Activated T-helper 1 cell treated with anti-CD3 and anti-CD28 coated beads, Interleukin-12 subunit alpha, Interleukin-12 subunit beta, Interleukin-2, Interleukin-4 antibody, amounts not matched to agents 30 ng/mL and 10 ng/mL and 1 ng/mL, durations not matched to agents 14 hours and 24 hours and 36 hours (primary cell): ENCODE measurements around the gene ADA. TPM values are rescaled to one million over a fixed set of nuclear protein-coding genes. Genes with fewer than 3 reads are reported as not detected.
"Not testable (repeated sequence)": the region's sequence is repeated elsewhere in the genome, so short reads cannot be mapped to it uniquely, and the experiment has no call there.

Source experiments
- DNase-seq: peaks from one replicate; pipeline ENCODE4 v3.0.0; 2021; ENCODE audit warnings: low spot score
- H3K27ac Mint-ChIP-seq: one replicate; pipeline ENCODE4 v1.8.0; 2021; ENCODE audit warnings: mild to moderate bottlenecking, mixed read lengths
- H3K27me3 Mint-ChIP-seq: one replicate; pipeline ENCODE4 v1.8.0; 2022; ENCODE audit warnings: mild to moderate bottlenecking, moderate library complexity, mixed read lengths; ENCODE audit not compliant: insufficient read depth
- H3K36me3 Mint-ChIP-seq: one replicate; pipeline ENCODE4 v1.8.0; 2021; ENCODE audit warnings: low read depth, mixed read lengths
- H3K4me1 Mint-ChIP-seq: one replicate; pipeline ENCODE4 v1.8.0; 2021; ENCODE audit warnings: low read depth, mixed read lengths
- H3K4me3 Mint-ChIP-seq: one replicate; pipeline ENCODE4 v1.8.0; 2021; ENCODE audit warnings: mild to moderate bottlenecking, moderate library complexity, mixed read lengths
- H3K9me3 Mint-ChIP-seq: one replicate; pipeline ENCODE4 v1.8.0; 2021; ENCODE audit warnings: mixed read lengths
- intact Hi-C: fragments of 100-400 bp; cut with micrococcal nuclease; formaldehyde crosslinking; loops from one replicate; pipeline ENCODE4 v1.15.1; 2024
- total RNA-seq: library from RNA; stranded (reverse); gene quantifications from 2 replicates; pipeline ENCODE4 v1.2.3, GENCODE V29; 2022

ADA gene
- total RNA-seq, 1 donor from 2014 or later, result 45.1 TPM

DNA sequence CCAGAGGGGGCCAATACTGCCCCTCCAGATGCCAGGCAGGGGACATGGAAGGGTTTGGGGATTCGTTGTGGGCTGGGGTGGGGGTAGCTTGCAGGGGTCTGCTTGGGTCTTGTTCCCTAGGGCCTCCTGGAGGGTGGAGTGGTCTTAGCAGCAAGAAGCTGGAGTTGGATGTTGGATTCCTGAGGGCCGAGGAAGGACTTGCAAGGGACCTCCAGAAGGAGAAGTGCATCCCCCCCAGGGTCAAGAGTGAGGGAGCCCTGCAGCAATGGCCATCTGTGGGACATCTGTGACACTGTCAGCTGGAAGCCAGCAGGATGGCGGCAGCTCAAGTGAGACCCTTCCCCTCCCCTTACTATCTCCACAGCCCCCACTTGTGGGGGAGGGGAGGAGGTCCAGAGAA, 38.3 kb upstream of the ADA start:
- Mint-ChIP-seq H3K4me1 (peaks cover 7% of the 10 kb centered on the region), H3K4me3 (no peak overlapping the region), H3K27me3 (peaks cover 1% of the 10 kb centered on the region), H3K36me3 (no peaks in the 10 kb centered on the region), H3K27ac (no peak overlapping the region), H3K9me3 (peaks cover 4% of the 10 kb centered on the region)
- DNase-seq, result no peak
- intact Hi-C loops, result loop anchor here (10.0 kb wide), 2 partner anchors 405 to 605 kb away; no protein-coding TSS in a partner anchor

DNA sequence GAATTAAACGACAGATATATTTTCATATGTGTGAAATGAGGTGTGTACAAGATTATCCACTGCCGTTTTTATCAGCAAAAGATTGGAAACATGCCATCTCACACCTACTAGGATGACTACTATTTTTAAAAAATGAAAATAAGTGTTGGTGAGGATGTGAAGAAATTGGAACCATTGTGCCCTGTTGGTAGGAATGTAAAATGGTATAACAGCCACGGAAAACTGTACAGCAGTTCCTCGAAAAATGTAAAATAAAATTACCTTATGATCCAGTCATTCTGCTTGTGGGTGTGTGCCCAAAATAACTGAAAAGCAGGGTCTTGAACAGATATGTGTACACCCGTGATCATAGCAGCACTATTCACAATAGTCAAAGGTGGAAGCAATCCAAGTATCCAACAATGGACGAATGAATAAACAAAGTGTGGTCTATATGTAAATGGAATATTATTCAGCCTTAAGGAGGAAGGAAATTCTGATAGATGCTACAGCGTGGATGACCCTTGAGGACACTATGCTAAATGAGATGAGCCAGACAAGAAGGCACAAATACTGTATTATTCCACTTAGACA, 36.6 kb upstream of the ADA start:
- Mint-ChIP-seq H3K27ac (no peak overlapping the region), H3K4me3 (no peak overlapping the region), H3K27me3 (peaks cover 1% of the 10 kb centered on the region), H3K36me3 (no peaks in the 10 kb centered on the region), H3K9me3 (peaks cover 4% of the 10 kb centered on the region), H3K4me1 (peaks cover 17% of the 10 kb centered on the region)
- intact Hi-C loops, result loop anchor here (10.0 kb wide), 2 partner anchors 407 to 607 kb away; no protein-coding TSS in a partner anchor
- DNase-seq, result no peak

DNA sequence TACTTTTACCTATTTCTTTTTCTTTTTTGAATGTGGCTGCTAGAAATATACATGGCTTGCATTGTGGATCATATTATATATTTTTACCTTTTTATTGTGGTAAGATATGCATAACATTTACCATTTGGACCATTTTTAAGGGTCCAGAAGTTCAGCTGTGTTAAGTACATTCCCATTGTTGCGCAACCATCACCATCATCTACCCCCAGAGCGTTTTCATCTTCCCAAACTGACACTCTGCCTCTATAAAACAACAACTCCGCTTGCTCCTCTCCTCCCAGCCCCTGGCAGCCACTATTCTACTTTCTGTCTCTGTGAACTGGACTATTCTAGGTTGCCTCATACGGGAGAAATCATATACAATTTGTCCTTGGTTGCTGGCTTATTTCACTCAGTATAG, 35.4 kb upstream of the ADA start:
- Mint-ChIP-seq H3K9me3 (peaks cover 3% of the 10 kb centered on the region), H3K36me3 (no peaks in the 10 kb centered on the region), H3K4me3 (no peak overlapping the region), H3K27ac (no peak overlapping the region), H3K4me1 (peaks cover 17% of the 10 kb centered on the region), H3K27me3 (peaks cover 1% of the 10 kb centered on the region)
- no peak for DNase-seq
- intact Hi-C loops, result loop anchor here (10.0 kb wide), 2 partner anchors 408 to 608 kb away; no protein-coding TSS in a partner anchor

DNA sequence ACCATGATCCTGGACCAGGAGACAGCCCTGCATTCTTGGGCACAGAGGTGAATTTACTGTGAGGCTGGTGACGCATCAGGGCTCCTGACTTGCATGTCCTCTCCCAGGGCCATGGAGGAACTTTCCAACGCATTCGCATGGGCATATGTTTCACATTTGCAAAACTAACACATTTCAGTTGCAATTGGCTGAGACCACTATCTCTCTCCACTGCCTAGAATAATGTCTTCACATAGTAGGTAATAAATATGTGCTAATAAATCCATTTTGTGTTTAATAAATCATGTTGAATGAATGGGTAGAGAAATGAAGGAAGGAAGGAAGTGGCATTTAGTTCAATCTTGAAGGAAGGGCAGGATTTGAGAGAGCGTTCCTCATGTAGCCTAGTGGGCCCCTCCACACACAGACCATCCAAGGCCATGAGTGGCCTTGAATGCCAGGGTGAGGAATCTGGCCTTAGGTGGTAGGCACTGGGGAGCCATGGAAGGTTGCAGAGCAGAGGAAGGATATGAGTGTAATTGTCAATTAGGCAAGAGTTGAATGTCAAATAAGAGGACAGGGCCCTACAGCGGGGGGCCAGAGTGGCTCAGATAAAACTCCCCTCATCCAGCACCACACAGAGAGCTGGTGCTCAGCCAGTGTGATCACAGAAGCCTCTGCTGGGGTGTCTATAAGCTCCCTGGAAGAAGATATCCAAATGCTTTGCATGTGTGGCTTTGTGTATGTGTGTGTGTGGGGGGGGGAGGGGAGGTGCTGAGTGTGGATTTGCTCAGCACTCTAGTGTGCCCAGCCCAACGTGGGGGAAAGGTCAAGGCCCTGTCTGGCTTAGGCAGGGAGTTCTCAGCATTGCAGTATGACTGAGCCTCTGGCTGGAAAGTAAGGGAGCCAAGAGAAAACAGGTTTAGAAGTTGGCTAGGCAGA, 32.8 kb upstream of the ADA start:
- H3K9me3 Mint-ChIP-seq, result no peaks in the 10 kb centered on the region
- H3K4me3 Mint-ChIP-seq, result no peak overlapping the region
- H3K27ac Mint-ChIP-seq, result no peak overlapping the region
- no peaks in the 10 kb centered on the region for H3K36me3 Mint-ChIP-seq
- H3K27me3 Mint-ChIP-seq, result no peaks in the 10 kb centered on the region
- intact Hi-C loops, result loop anchor here (5.0 to 10.0 kb wide), 3 partner anchors 42 to 610 kb away; no protein-coding TSS in a partner anchor
- H3K4me1 Mint-ChIP-seq, result peaks cover 17% of the 10 kb centered on the region
- no peak for DNase-seq

DNA sequence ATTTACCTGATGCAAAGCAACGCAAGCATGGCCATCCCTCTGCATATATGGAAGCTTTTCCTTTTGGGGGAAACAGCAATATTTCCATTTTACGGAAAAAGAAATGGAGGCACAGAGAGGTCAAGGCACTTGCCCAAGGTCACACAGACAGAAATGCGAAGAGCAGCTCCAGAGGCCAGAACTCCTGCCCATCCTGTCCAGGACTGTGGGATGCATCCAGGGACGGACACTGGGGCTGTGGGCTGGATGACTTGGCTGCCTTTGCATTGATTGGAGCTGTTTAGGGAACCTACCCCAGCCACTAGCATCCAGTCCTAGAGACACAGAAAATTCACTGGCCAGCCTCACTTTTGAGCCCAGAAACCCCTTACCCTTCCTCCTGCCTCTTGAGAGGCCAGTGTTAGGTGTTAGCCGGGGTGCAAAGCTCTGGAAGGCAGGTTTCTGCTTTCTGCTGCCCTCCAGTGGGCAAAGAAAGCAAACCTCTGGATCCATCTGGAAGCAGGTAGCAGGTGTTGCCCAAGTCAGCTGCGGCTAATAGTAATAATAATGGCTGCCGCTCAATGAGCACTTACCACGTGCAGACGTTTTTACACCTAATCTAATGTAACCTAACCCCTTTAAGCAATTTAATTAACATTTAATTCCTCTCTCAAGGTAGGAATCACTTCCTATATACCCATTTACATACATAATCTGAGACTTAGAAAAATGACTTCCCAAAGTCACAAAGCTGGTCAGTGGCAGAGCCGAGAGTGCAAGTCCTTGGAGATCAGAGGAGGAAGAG, 32.0 kb upstream of the ADA start:
- Mint-ChIP-seq H3K36me3 (no peaks in the 10 kb centered on the region), H3K27ac (no peak overlapping the region), H3K4me1 (peaks cover 17% of the 10 kb centered on the region), H3K4me3 (no peak overlapping the region), H3K9me3 (no peaks in the 10 kb centered on the region), H3K27me3 (no peaks in the 10 kb centered on the region)
- peak; percentile 25 for DNase-seq
- intact Hi-C loops, result loop anchor here (1.0 to 10.0 kb wide), 4 partner anchors 41 to 611 kb away; no protein-coding TSS in a partner anchor

DNA sequence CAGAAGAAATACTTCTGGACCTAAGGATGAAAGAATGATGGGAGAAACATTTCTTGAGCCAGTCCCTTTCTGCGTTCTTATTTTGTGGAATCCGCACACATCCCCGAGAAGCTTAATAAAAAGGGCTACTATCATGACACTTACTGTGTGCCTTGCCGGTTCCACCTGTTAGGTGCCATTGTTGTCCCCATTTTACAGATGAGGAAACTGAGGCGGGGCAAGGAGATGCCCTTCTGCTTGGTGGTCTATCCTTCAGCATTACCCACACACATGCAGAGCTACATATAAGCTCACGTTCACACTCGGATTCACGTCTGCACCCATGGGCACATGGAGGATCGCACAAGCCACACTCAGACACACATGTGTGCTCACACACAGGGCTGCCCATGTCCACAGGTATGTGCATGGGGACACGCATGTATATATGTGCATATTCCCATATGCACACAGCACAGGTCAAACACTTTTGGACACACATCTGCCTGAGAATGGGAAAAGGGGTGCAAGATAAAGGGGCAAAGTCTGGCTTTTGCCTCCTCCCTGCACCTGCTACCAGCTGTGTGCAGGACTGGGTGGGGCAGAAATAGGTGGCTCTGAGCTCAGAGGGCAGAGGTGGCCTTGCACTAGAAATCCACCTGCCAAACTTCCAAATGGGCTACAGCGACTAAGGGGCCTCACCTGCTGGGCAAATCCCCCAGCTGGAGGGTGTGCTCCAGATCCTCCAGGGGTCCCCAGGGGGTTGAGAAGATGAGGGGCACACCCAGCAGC, 30.5 kb upstream of the ADA start:
- Mint-ChIP-seq H3K9me3 (no peaks in the 10 kb centered on the region), H3K27me3 (no peaks in the 10 kb centered on the region), H3K36me3 (no peaks in the 10 kb centered on the region), H3K27ac (no peak overlapping the region), H3K4me3 (no peak overlapping the region), H3K4me1 (peaks cover 17% of the 10 kb centered on the region)
- no peak for DNase-seq
- intact Hi-C loops, result loop anchor here (5.0 to 10.0 kb wide), 3 partner anchors 40 to 613 kb away; no protein-coding TSS in a partner anchor

DNA sequence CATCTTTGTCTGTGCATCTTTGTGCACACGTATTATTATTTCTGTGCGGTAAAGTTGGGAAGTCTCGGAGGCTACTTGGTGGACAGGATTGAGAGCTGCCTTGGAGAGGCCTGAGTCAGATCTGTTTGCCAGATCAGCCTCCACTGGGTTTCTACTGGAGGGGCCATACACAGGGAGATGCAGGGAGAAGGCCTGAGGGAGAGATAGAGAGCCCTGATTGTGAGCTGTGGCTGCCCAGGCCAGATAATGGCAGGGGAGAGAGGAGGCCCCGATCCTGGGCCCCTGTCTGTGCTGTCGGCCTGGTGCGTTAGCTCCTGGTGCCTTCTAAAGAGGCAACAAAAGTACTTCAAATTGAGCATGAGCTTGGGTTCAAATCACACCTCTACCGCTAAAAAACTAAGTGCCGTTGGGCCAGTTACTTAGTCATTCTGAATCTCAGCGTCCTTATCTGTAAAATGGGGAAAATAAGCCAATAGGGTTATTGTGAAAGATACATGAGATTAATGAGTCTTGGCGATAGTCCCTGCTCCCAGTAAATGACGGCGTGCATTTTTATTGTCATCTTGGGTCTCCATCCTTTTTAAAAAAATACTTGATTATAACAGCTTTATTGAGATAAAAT, 27.6 kb upstream of the ADA start:
- no peaks in the 10 kb centered on the region for H3K27me3 Mint-ChIP-seq
- H3K4me1 Mint-ChIP-seq, result peaks cover 6% of the 10 kb centered on the region
- no peaks in the 10 kb centered on the region for H3K9me3 Mint-ChIP-seq
- no peak for DNase-seq
- intact Hi-C loops, result no loop called here
- H3K36me3 Mint-ChIP-seq, result no peaks in the 10 kb centered on the region
- H3K4me3 Mint-ChIP-seq, result no peak overlapping the region
- H3K27ac Mint-ChIP-seq, result no peak overlapping the region

DNA sequence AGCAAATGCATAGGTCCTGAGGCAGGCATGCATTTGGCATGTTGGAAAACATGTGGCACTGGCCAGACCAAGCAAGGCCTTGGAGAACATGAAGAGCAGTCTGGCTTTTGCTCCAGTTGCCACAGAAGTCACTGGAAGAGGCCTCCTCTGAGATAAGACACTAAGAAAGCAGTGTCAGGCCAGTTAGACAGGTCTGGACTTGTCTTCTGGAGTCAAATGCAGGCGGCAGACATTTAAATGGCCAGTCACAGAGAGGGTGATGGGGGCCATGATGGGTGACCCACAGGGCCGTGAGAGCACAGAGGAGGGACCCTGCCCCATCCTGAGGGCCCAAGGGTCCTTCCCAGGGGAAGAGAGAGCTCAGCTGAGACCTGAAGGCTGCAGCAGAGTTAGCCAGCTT, 26.7 kb upstream of the ADA start:
- intact Hi-C loops, result no loop called here
- Mint-ChIP-seq H3K4me3 (no peak overlapping the region), H3K27ac (no peak overlapping the region), H3K27me3 (no peaks in the 10 kb centered on the region), H3K9me3 (no peaks in the 10 kb centered on the region), H3K4me1 (no peaks in the 10 kb centered on the region), H3K36me3 (no peaks in the 10 kb centered on the region)
- DNase-seq, result no peak

DNA sequence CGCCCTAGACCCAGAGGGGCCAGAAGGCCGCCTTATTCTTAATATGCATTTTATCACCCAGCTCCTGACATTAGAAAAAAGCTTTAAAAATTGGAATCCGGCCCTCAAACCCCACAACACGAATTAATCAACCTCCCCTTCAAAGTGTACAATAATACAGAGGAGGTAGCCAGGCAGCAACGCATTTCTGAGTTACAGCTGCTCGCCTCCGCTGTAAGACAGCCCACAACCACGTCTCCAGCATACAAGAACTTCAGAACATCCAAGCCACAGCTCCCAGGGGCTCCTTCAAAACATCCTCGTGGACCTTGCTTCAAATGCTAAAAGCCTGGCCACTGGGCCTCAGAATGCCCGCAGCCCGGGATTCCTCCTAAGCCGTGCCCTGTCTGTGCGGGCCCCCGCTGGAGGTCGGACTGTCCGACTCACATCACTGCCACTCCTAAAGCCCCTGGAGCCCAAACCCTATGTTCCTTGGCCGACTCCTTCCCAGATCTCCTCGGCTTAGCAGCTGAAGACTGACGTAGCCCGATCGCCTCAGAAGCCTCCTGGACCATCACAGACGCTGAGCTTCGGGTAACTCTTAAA, 20.9 kb upstream of the ADA start:
- H3K27ac Mint-ChIP-seq, intact Hi-C loops, H3K27me3 Mint-ChIP-seq, H3K36me3 Mint-ChIP-seq, DNase-seq, H3K4me1 Mint-ChIP-seq, H3K9me3 Mint-ChIP-seq, H3K4me3 Mint-ChIP-seq: not testable (repeated sequence)

DNA sequence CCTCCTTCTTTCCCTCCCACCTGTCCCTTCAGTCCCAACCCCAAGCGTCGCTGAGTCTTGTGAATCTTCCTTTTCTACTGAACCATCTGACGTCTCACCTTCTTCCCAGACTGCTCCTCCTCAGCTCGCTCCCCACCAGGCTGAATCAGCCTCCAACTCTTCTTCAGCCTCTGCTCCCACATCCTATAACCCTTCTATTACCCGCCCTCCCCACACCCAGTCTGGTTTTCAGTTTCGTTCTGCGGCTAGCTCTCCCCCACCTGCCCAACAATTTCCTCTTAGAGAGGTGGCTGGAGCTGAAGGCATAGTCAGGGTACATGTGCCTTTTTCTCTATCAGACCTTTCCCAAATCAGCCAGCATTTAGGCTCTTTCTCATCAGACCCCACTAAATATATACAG, 20.0 kb upstream of the ADA start:
- not testable (repeated sequence) for H3K36me3 Mint-ChIP-seq, H3K9me3 Mint-ChIP-seq, H3K27me3 Mint-ChIP-seq, H3K4me1 Mint-ChIP-seq
- intact Hi-C loops, result loop anchor here (1.0 kb wide), 1 partner anchor 19 kb away; no protein-coding TSS in a partner anchor
- Mint-ChIP-seq H3K4me3 (peak overlapping the region; percentile 77), H3K27ac (peak overlapping the region; percentile 57)
- peak; percentile 62 for DNase-seq

DNA sequence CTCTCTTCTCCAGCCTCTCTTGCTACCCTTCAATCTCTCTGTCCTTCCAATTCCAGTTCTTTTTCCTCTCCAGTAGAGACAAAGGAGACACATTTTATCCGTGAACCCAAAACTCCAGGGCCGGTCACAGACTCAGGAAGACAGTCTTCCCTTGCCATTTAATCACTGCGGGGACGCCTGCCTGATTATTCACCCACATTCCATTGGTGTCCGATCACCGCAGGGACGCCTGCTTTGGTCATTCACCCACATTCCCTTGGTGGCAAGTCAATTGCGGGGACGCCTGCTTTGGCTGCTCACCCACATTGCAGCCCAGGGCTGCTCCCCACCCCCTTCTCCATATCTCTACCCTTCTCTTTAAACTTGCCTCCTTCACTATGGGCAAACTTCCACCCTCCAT, 19.4 kb upstream of the ADA start:
- intact Hi-C loops, result loop anchor here (1.0 kb wide), 1 partner anchor 19 kb away; no protein-coding TSS in a partner anchor
- not testable (repeated sequence) for DNase-seq, H3K9me3 Mint-ChIP-seq, H3K27me3 Mint-ChIP-seq, H3K4me1 Mint-ChIP-seq, H3K36me3 Mint-ChIP-seq
- Mint-ChIP-seq H3K27ac (peak overlapping the region; percentile 57), H3K4me3 (peak overlapping the region; percentile 77)
